SK-N-SH treated with all-trans-retinoic acid at 6 μM for 48 hours (cell line): ENCODE measurements around the gene CDC14A.

Experiments used
- ATAC-seq: fragments of 200-7000 bp; cut with Tn5 transposase; 3 replicates; pipeline ENCODE4 v1.9.1; 2020; ENCODE audit warnings: mild to moderate bottlenecking, moderate library complexity
- ARNTL ChIP-seq: fragments of 450-650 bp; formaldehyde crosslinking; IDR thresholded peaks from 2 replicates; pipeline ENCODE4 v1.5.0; 2020; ENCODE audit warnings: low read depth, mild to moderate bottlenecking, moderate library complexity, borderline replicate concordance
- BACH2 ChIP-seq: fragments of 250-450 bp; sonication (Bioruptor Pico); IDR thresholded peaks from 2 replicates; pipeline ENCODE4 v1.9.0; 2021; ENCODE audit warnings: mild to moderate bottlenecking, borderline replicate concordance
- CREB5 ChIP-seq: fragments of 250-450 bp; sonication (Bioruptor Pico); IDR thresholded peaks from 2 replicates; pipeline ENCODE4 v1.5.1; 2020; ENCODE audit warnings: low read depth, mild to moderate bottlenecking, moderate library complexity
- CSDC2 ChIP-seq: fragments of 250-450 bp; sonication (Bioruptor Pico); IDR thresholded peaks from 2 replicates; pipeline ENCODE4 v1.5.0; 2020; ENCODE audit warnings: mild to moderate bottlenecking, moderate library complexity
- CSRNP3 ChIP-seq: fragments of 250-450 bp; sonication (Bioruptor Pico); IDR thresholded peaks from 2 replicates; pipeline ENCODE4 v1.5.1; 2021; ENCODE audit warnings: mild to moderate bottlenecking, moderate library complexity
- ESRRG ChIP-seq: fragments of 250-450 bp; sonication (Bioruptor Pico); IDR thresholded peaks from 2 replicates; pipeline ENCODE4 v1.6.1; 2021; ENCODE audit warnings: mild to moderate bottlenecking
- GLIS3 ChIP-seq: fragments of 250-450 bp; sonication (Bioruptor Pico); IDR thresholded peaks from 2 replicates; pipeline ENCODE4 v1.5.0; 2020; ENCODE audit warnings: mild to moderate bottlenecking, moderate library complexity
- ISL1 ChIP-seq: fragments of 250-450 bp; sonication (Bioruptor Pico); IDR thresholded peaks from 2 replicates; pipeline ENCODE4 v2.1.2; 2022; ENCODE audit warnings: mild to moderate bottlenecking, moderate library complexity
- OSR1 ChIP-seq: fragments of 250-450 bp; sonication (Bioruptor Pico); IDR thresholded peaks from 2 replicates; pipeline ENCODE4 v1.8.0; 2022; ENCODE audit warnings: moderate library complexity, mild to moderate bottlenecking, inconsistent platforms
- POU6F1 ChIP-seq: fragments of 250-450 bp; sonication (Bioruptor Pico); IDR thresholded peaks from 2 replicates; pipeline ENCODE4 v1.8.0; 2021; ENCODE audit warnings: low read depth, mild to moderate bottlenecking, moderate library complexity, borderline replicate concordance
- PPARA ChIP-seq: fragments of 250-450 bp; sonication (Bioruptor Pico); IDR thresholded peaks from 2 replicates; pipeline ENCODE4 v1.5.0; 2020; ENCODE audit warnings: mild to moderate bottlenecking, borderline replicate concordance
- RARB ChIP-seq: fragments of 250-450 bp; sonication (Bioruptor Pico); IDR thresholded peaks from 2 replicates; pipeline ENCODE4 v1.8.0; 2021; ENCODE audit warnings: mild to moderate bottlenecking, moderate library complexity
- SNAI2 ChIP-seq: fragments of 250-450 bp; sonication (Bioruptor Pico); IDR thresholded peaks from 2 replicates; pipeline ENCODE4 v1.5.0; 2020; ENCODE audit warnings: mild to moderate bottlenecking, moderate library complexity
- TCF4 ChIP-seq: fragments of 250-450 bp; sonication (Bioruptor Pico); IDR thresholded peaks from 2 replicates; pipeline ENCODE4 v1.8.0; 2021; ENCODE audit warnings: mild to moderate bottlenecking, moderate library complexity, borderline replicate concordance
- TSHZ2 ChIP-seq: fragments of 250-450 bp; sonication (Bioruptor Pico); IDR thresholded peaks from 2 replicates; pipeline ENCODE4 v1.5.0; 2020; ENCODE audit warnings: mild to moderate bottlenecking, moderate library complexity
- ZC3H10 ChIP-seq: fragments of 250-450 bp; sonication (Bioruptor Pico); IDR thresholded peaks from 2 replicates; pipeline ENCODE4 v1.5.1; 2021; ENCODE audit warnings: mild to moderate bottlenecking, moderate library complexity
- ZFP3 ChIP-seq: fragments of 250-450 bp; sonication (Bioruptor Pico); IDR thresholded peaks from 2 replicates; pipeline ENCODE4 v1.5.0; 2020; ENCODE audit warnings: mild to moderate bottlenecking, moderate library complexity
- ZNF70 ChIP-seq: fragments of 450-650 bp; formaldehyde crosslinking; IDR thresholded peaks from 2 replicates; pipeline ENCODE4 v1.5.0; 2020; ENCODE audit warnings: mild to moderate bottlenecking, moderate library complexity
- ZNF8 ChIP-seq: fragments of 450-650 bp; formaldehyde crosslinking; IDR thresholded peaks from 2 replicates; pipeline ENCODE4 v1.5.0; 2020; ENCODE audit warnings: mild to moderate bottlenecking, moderate library complexity

CDC14A gene

GRCh38 chr1:100530880-100531487 lies 178.7 kb downstream of the CDC14A start:
- no peak for ATAC-seq
- TF ChIP-seq ISL1 (CRISPR knock-in tag) (no peak), GLIS3 (no peak), CSDC2 (CRISPR knock-in tag) (no peak), RARB (CRISPR knock-in tag) (no peak), ZC3H10 (no peak)

GRCh38 chr1:100532645-100533044 lies 180.3 kb downstream of the CDC14A start:
- TF ChIP-seq GLIS3 (no peak), ISL1 (CRISPR knock-in tag) (no peak), OSR1 (CRISPR knock-in tag) (no peak), ARNTL (CRISPR knock-in tag) (no peak), CSDC2 (CRISPR knock-in tag) (no peak), BACH2 (CRISPR knock-in tag) (no peak)
- ATAC-seq = no peak

GRCh38 chr1:100535264-100535663 lies 183.0 kb downstream of the CDC14A start:
- no peak for ATAC-seq
- no peak for TF ChIP-seq ISL1 (CRISPR knock-in tag)
- TF ChIP-seq CSRNP3 = no peak
- no peak for TF ChIP-seq PPARA (CRISPR knock-in tag)

GRCh38 chr1:100536031-100536430 lies 183.7 kb downstream of the CDC14A start:
- ATAC-seq = no peak
- TF ChIP-seq OSR1 (CRISPR knock-in tag) (no peak), CSDC2 (CRISPR knock-in tag) (no peak), CREB5 (CRISPR knock-in tag) (no peak), ZFP3 (no peak), SNAI2 (CRISPR knock-in tag) (no peak), TCF4 (CRISPR knock-in tag) (no peak), TSHZ2 (CRISPR knock-in tag) (no peak), ISL1 (CRISPR knock-in tag) (no peak), ZNF70 (CRISPR knock-in tag) (no peak)

GRCh38 chr1:100538913-100539835 lies 186.9 kb downstream of the CDC14A start:
- TF ChIP-seq ZNF8 (CRISPR knock-in tag) (no peak), ZC3H10 (no peak), POU6F1 (CRISPR knock-in tag) (no peak), ESRRG (CRISPR knock-in tag) (no peak)
- peak; percentile 77 for ATAC-seq
